K562 (cell line): ENCODE data around the gene RSPH9. TPM values are rescaled to one million over a fixed set of nuclear protein-coding genes. Genes with fewer than 3 reads are reported as not detected.
A peak's percentile ranks its signal among the peaks of the same experiment; 100 is the strongest.

Experiments used
- ARID1B ChIP-seq: fragments of 450-650 bp; IDR thresholded peaks from 2 replicates; pipeline ENCODE4 v1.6.1; 2016; ENCODE audit warnings: antibody characterized with exemption, mild to moderate bottlenecking, inconsistent platforms
- BACH1 ChIP-seq: fragments of 200-800 bp; sonication (Bioruptor generic); IDR thresholded peaks from 2 replicates; pipeline ENCODE4 v1.6.1; 2016; ENCODE audit warnings: missing genetic modification characterization, missing compliant biosample characterization
- CBFA2T3 ChIP-seq: fragments of 450-650 bp; IDR thresholded peaks from 2 replicates; pipeline ENCODE4 v1.6.1; 2017
- CCNT2 ChIP-seq: IDR thresholded peaks from 2 replicates; pipeline ENCODE4 v1.6.1; 2011; ENCODE audit warnings: borderline replicate concordance, low read depth, mild to moderate bottlenecking, moderate library complexity, mixed read lengths, low read length; ENCODE audit not compliant: insufficient read length; ENCODE audit errors: extremely low read depth
- CREM ChIP-seq: IDR thresholded peaks from 2 replicates; pipeline ENCODE4 v1.6.1; 2014; ENCODE audit warnings: antibody characterized with exemption, low read depth
- CSDE1 ChIP-seq, 2 experiments: fragments of 450-650 bp; IDR thresholded peaks; 2 replicates each; pipeline ENCODE4 v1.6.1; 2016; ENCODE audit warnings: mild to moderate bottlenecking in 1 of 2
- FOXK1 ChIP-seq: sonication (generic); formaldehyde crosslinking; IDR thresholded peaks from 2 replicates; pipeline ENCODE4 v1.8.0; 2022; ENCODE audit warnings: missing genetic modification reagents, mild to moderate bottlenecking, borderline replicate concordance
- GTF2A2 ChIP-seq: IDR thresholded peaks from 2 replicates; pipeline ENCODE4 v1.6.1; 2016; ENCODE audit warnings: mild to moderate bottlenecking, missing genetic modification characterization, missing compliant biosample characterization
- HNRNPK ChIP-seq: fragments of 200-400 bp; formaldehyde crosslinking; IDR thresholded peaks from one replicate; pipeline ENCODE4 v1.6.1; 2018; ENCODE audit warnings: mild to moderate bottlenecking, low read depth, low read length; ENCODE audit not compliant: poor library complexity, severe bottlenecking
- KLF1 ChIP-seq: fragments of 450-650 bp; IDR thresholded peaks from 2 replicates; pipeline ENCODE4 v1.6.1; 2016; ENCODE audit warnings: missing genetic modification characterization, missing compliant biosample characterization
- L3MBTL2 ChIP-seq: fragments of 450-650 bp; IDR thresholded peaks from 2 replicates; pipeline ENCODE4 v1.6.1; 2016; ENCODE audit warnings: mild to moderate bottlenecking, moderate library complexity
- LEF1 ChIP-seq: fragments of 450-650 bp; IDR thresholded peaks from 2 replicates; pipeline ENCODE4 v1.6.1; 2016; ENCODE audit warnings: mild to moderate bottlenecking
- MEIS2 ChIP-seq: fragments of 450-650 bp; IDR thresholded peaks from 2 replicates; pipeline ENCODE4 v1.6.1; 2014; ENCODE audit warnings: mild to moderate bottlenecking; ENCODE audit not compliant: partially characterized antibody
- PBX2 ChIP-seq, 2 experiments: IDR thresholded peaks in 1 of 2; conservative IDR thresholded peaks in 1 of 2; 2 replicates each; pipeline ENCODE4 v1.6.1; 2016; ENCODE audit warnings: low read depth in 2 of 2, mild to moderate bottlenecking in 1 of 2, missing compliant biosample characterization in 1 of 2, missing genetic modification characterization in 1 of 2, moderate library complexity in 1 of 2
- RBFOX2 ChIP-seq: fragments of 200-400 bp; formaldehyde crosslinking; IDR thresholded peaks from 2 replicates; pipeline ENCODE4 v1.6.1; 2017; ENCODE audit warnings: low read depth, mild to moderate bottlenecking, low read length, moderate library complexity
- SAP30 ChIP-seq: fragments of 200-600 bp; sonication (generic); IDR thresholded peaks from 2 replicates; pipeline ENCODE4 v1.6.1; 2012; ENCODE audit warnings: borderline replicate concordance, low read depth, mild to moderate bottlenecking, moderate library complexity, low read length, control low read depth, inconsistent platforms; ENCODE audit not compliant: insufficient read depth, poor library complexity, severe bottlenecking
- TCF3 ChIP-seq: sonication (generic); formaldehyde crosslinking; IDR thresholded peaks from 2 replicates; pipeline ENCODE4 v1.4.0; 2020; ENCODE audit warnings: mild to moderate bottlenecking, missing genetic modification reagents
- TCF7L2 ChIP-seq: fragments of 150-350 bp; IDR thresholded peaks from 2 replicates; pipeline ENCODE4 v1.6.1; 2016; ENCODE audit warnings: low read depth, mild to moderate bottlenecking, low read length, moderate library complexity
- TRIM24 ChIP-seq, 2 experiments: fragments of 450-650 bp; IDR thresholded peaks; 2 replicates each; pipeline ENCODE4 v1.6.1; 2016
- ZNF239 ChIP-seq: fragments of 250-450 bp; sonication (Bioruptor Pico); IDR thresholded peaks from 2 replicates; pipeline ENCODE4 v1.4.0; 2020; ENCODE audit warnings: mild to moderate bottlenecking
- ZNF561 ChIP-seq: fragments of 450-650 bp; formaldehyde crosslinking; conservative IDR thresholded peaks from 2 replicates; pipeline ENCODE4 v1.4.0; 2020; ENCODE audit warnings: mild to moderate bottlenecking, moderate library complexity
- polyA plus RNA-seq, 8 experiments: library from polyadenylated mRNA; depleted of rRNA in 4 of 8; stranded (reverse) in 5 of 8; unstranded in 3 of 8; fragments of >200 nt; fragmentation: Nextera tagmentation in 2 of 8; fragmentation: Illumina TruSeq in 1 of 8; extraction: Ambion mirVana in 2 of 8; extraction: Trizol in 1 of 8; gene quantifications; 2 replicates each; pipeline versions ENCODE4 v1.2.1 to v1.2.3, GENCODE V29; 2011 to 2014; ENCODE audit warnings: inconsistent platforms in 1 of 8, missing spikeins in 1 of 8
- total RNA-seq, 7 experiments: library from RNA; depleted of rRNA in 6 of 7; stranded (reverse); fragments of >200 nt in 6 of 7; fragmentation: Illumina TruSeq in 2 of 7; extraction: Trizol in 2 of 7; gene quantifications; 2 replicates each; pipeline versions ENCODE4 v1.2.1 to v1.2.3, GENCODE V29; 2011 to 2021; ENCODE audit warnings: low replicate concordance in 1 of 7
- TF ChIP-seq, protein P1 (sequence below): fragments of 450-650 bp; IDR thresholded peaks from 2 replicates; pipeline ENCODE4 v1.6.1; 2017; ENCODE audit warnings: antibody characterized with exemption, mild to moderate bottlenecking

Gene RSPH9
- total and polyA plus RNA-seq, 9 of the 15 experiments (the other 6 are each of a cell fraction or from before 2014, with no cell fraction given): 0.05 to 0.60 (median 0.39) TPM; not detected in 6

GRCh38 chr6:43639984-43640800 lies 4.6 kb upstream of the RSPH9 start (continued):
- TF ChIP-seq, protein P1, sequence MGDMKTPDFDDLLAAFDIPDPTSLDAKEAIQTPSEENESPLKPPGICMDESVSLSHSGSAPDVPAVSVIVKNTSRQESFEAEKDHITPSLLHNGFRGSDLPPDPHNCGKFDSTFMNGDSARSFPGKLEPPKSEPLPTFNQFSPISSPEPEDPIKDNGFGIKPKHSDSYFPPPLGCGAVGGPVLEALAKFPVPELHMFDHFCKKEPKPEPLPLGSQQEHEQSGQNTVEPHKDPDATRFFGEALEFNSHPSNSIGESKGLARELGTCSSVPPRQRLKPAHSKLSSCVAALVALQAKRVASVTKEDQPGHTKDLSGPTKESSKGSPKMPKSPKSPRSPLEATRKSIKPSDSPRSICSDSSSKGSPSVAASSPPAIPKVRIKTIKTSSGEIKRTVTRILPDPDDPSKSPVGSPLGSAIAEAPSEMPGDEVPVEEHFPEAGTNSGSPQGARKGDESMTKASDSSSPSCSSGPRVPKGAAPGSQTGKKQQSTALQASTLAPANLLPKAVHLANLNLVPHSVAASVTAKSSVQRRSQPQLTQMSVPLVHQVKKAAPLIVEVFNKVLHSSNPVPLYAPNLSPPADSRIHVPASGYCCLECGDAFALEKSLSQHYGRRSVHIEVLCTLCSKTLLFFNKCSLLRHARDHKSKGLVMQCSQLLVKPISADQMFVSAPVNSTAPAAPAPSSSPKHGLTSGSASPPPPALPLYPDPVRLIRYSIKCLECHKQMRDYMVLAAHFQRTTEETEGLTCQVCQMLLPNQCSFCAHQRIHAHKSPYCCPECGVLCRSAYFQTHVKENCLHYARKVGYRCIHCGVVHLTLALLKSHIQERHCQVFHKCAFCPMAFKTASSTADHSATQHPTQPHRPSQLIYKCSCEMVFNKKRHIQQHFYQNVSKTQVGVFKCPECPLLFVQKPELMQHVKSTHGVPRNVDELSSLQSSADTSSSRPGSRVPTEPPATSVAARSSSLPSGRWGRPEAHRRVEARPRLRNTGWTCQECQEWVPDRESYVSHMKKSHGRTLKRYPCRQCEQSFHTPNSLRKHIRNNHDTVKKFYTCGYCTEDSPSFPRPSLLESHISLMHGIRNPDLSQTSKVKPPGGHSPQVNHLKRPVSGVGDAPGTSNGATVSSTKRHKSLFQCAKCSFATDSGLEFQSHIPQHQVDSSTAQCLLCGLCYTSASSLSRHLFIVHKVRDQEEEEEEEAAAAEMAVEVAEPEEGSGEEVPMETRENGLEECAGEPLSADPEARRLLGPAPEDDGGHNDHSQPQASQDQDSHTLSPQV: peak; percentile 93
- TF ChIP-seq CREM: peak; percentile 54
- TF ChIP-seq FOXK1 (CRISPR knock-in tag): no peak
- TF ChIP-seq RBFOX2: peak; percentile 56; the same call in 1 of the 2 replicates
- 0 out of 2 replicates have a peak, but pooled peaks have one; percentile 28 for TF ChIP-seq KLF1
- TF ChIP-seq ZNF239 (CRISPR knock-in tag): peak; percentile 42; the same call in 1 of the 2 replicates
- 0 out of 2 replicates have a peak, but pooled peaks have one; percentile 14 for TF ChIP-seq TCF7L2
- TF ChIP-seq CSDE1 (IDR thresholded peaks at IDR 0.05): no peak
- TF ChIP-seq CCNT2: peak; percentile 17
- peak; percentile 87 for TF ChIP-seq ARID1B
- TF ChIP-seq PBX2 (CRISPR knock-in tag; IDR thresholded peaks at IDR 0.05; ENCODE audit: low read depth): no peak
- TF ChIP-seq PBX2 (tag; conservative IDR thresholded peaks at IDR 0.05; ENCODE audit: low read depth): no peak
- no peak for TF ChIP-seq BACH1 (tag)
- no peak for TF ChIP-seq HNRNPK
- TF ChIP-seq TCF3 (CRISPR knock-in tag): peak; percentile 90
- TF ChIP-seq TRIM24 (IDR thresholded peaks at IDR 0.05): peak in 1 of 2 experiments; percentile 56; a peak in 1 of 4 replicates
- peak; percentile 76 for TF ChIP-seq GTF2A2
- 0 out of 2 replicates have a peak, but pooled peaks have one; percentile 33 for TF ChIP-seq LEF1
- TF ChIP-seq L3MBTL2: peak; percentile 66; the same call in 1 of the 2 replicates
- peak; percentile 42 for TF ChIP-seq MEIS2
- no peak for TF ChIP-seq ZNF561 (CRISPR knock-in tag)
- TF ChIP-seq SAP30: peak; percentile 57
- TF ChIP-seq CBFA2T3: peak; percentile 92
